ENCODE results near the gene SOHLH1.
"Not testable (repeated sequence)": the region's sequence is repeated elsewhere in the genome, so short reads cannot be mapped to it uniquely, and the experiment has no call there.

Gene SOHLH1

DNA sequence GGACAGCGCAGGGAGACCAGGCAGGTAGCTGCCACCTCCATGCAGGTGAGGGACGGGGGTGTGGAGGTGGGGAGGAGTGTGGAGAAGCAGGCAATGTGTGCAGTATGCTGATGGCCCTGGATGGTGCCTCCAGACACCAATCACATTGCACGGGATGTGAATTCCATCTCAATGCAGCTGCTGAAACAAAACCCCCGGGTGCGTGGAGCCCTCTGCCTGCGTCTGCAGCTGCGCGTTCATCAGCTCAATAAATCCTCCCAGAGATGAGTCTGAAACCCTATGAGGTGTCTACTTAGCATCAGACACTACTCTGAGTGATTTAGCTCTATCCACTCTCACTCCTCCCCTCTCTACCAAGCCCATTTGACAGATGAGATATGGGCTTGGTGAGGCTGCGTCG lies 10.3 kb downstream of the SOHLH1 start:
- Mint-ChIP-seq H3K27ac (no peak overlapping the region), H3K27me3 (peaks cover 1% of the 10 kb centered on the region), H3K36me3 (ENCODE audit: low read depth) (no peaks in the 10 kb centered on the region), H3K4me3 (no peak overlapping the region), H3K9me3 (no peaks in the 10 kb centered on the region), H3K4me1 (ENCODE audit: low read depth) (no peaks in the 10 kb centered on the region)
- intact Hi-C loops (cut with micrococcal nuclease), result no loop called here

DNA sequence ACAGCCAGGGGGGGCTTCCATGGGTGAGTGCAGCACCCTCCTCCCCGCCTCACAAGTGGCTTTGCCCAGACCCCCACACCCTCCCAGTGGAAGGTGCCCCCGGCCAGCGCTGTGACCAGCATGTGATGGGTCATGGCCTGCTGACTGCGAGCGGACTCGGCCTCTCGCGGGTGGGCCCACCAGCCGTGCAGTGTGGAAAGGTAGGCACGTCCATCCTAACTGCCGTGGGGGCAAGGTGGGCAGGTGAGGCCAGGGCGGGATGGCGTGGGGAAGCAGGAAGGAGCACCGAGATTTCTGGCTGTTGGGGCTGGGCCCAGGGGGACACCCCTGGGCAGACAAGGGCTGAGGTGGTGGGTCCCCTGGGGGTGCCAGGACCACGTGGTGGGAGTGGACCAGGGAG lies 12.1 kb downstream of the SOHLH1 start:
- Mint-ChIP-seq H3K27me3 (peaks cover 3% of the 10 kb centered on the region), H3K4me3 (no peak overlapping the region), H3K36me3 (ENCODE audit: low read depth) (no peaks in the 10 kb centered on the region), H3K27ac (no peak overlapping the region), H3K9me3 (no peaks in the 10 kb centered on the region), H3K4me1 (ENCODE audit: low read depth) (no peaks in the 10 kb centered on the region)
- intact Hi-C loops (cut with micrococcal nuclease), result no loop called here

DNA sequence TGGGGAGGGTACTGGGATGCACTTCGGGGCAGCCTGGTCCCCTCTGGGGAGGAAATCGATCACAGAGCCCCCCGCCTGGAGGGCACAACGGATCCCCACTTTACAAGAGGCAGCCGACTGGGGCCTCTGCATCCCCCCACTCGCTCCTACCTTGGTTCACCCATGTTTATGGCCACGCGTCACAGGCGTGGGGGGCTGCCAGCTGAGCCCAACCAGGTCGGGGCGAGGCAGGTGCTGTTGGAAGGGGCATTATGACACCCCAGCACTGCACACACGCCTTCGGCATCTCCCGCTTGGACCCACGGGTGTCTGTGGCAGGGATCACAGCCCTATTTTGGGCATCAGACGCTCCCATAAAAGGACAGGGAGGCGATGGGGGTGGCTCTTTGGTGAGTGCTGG lies 14.6 kb downstream of the SOHLH1 start:
- H3K9me3 Mint-ChIP-seq, result no peaks in the 10 kb centered on the region
- intact Hi-C loops (cut with micrococcal nuclease), result no loop called here
- H3K27ac Mint-ChIP-seq, result no peak overlapping the region
- peaks cover 5% of the 10 kb centered on the region for H3K27me3 Mint-ChIP-seq
- no peaks in the 10 kb centered on the region for H3K36me3 Mint-ChIP-seq (ENCODE audit: low read depth)
- H3K4me1 Mint-ChIP-seq (ENCODE audit: low read depth), result no peaks in the 10 kb centered on the region
- H3K4me3 Mint-ChIP-seq, result no peak overlapping the region

DNA sequence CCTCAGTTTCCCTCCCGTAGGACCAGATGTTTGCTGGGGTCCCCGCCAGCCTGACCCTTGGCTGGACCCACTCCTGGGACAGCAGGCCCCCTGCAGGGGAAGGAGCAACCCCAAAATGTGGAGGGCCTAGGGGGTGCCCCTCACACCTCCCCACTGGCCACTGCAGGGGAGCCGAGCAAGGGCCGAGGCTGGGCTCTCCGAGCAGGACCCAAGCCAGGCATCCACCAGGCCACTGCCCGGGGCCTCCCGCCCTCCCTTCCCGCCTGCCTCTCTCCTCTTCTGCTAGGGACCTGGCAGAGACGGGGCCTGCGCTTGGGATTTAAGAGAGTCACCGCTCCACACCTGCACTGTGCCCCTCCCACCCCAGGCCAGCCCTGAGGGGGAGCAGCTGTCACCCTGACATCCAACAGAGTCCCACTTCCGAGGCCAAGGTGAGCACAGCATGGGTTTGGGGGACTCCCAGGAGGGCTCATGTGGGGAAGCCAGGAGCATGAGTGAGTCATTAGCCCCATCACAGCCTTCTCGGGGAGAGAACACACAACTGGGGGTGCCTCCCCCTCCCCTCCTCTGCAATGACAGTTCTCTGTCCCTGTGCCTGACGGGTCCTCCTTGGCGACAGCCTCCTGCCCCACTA lies 15.8 kb downstream of the SOHLH1 start:
- intact Hi-C loops (cut with micrococcal nuclease), result no loop called here
- no peak overlapping the region for H3K27ac Mint-ChIP-seq
- no peaks in the 10 kb centered on the region for H3K36me3 Mint-ChIP-seq (ENCODE audit: low read depth)
- H3K9me3 Mint-ChIP-seq, result no peaks in the 10 kb centered on the region
- H3K4me1 Mint-ChIP-seq (ENCODE audit: low read depth), result no peaks in the 10 kb centered on the region
- H3K27me3 Mint-ChIP-seq, result peaks cover 5% of the 10 kb centered on the region
- H3K4me3 Mint-ChIP-seq, result no peak overlapping the region

DNA sequence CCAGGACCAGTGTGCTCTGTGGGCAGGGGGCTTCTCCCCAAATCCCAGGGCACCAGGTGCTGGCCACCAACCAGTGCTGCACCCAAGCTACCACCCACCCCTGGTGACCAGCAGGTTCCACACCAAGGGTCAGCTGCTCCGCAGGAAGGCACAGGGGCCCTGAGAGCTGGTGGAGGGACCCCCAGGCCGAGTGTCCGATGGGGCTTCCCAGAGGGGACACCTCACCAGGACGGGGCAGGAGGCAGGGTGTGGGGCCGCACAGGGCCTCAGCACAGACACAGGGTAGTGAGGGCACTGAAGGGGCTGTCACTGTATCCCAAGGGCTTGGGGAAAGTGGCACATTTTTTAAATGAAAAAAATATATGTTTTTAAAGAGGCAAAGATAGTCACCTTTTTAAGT lies 18.1 kb downstream of the SOHLH1 start:
- H3K36me3 Mint-ChIP-seq (ENCODE audit: low read depth), result no peaks in the 10 kb centered on the region
- no peak overlapping the region for H3K4me3 Mint-ChIP-seq
- H3K4me1 Mint-ChIP-seq (ENCODE audit: low read depth), result no peaks in the 10 kb centered on the region
- no peaks in the 10 kb centered on the region for H3K9me3 Mint-ChIP-seq
- intact Hi-C loops (cut with micrococcal nuclease), result no loop called here
- peaks cover 4% of the 10 kb centered on the region for H3K27me3 Mint-ChIP-seq
- H3K27ac Mint-ChIP-seq, result no peak overlapping the region

DNA sequence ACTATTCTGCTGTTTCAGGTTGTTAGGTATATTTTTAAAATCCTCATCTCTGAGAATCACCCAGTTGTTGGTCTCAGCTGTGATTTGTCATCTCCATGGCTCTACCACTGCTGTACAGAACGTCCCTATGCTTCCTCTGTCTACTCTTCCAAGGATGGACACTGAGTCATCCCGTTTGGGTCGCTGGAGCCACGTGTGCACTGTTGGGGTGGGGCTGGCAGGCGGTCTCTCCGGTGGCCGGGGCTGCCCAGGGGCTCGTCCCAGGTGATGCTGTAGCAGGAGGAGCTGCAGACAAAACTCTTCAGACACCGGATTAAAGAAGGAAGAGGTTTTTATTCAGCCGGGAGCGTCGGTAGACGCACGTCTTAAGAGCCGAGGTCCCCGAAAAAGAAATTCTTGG lies 19.2 kb downstream of the SOHLH1 start:
- peaks cover 5% of the 10 kb centered on the region for H3K27me3 Mint-ChIP-seq
- H3K36me3 Mint-ChIP-seq (ENCODE audit: low read depth), result no peaks in the 10 kb centered on the region
- no peaks in the 10 kb centered on the region for H3K4me1 Mint-ChIP-seq (ENCODE audit: low read depth)
- H3K27ac Mint-ChIP-seq, result no peak overlapping the region
- no peaks in the 10 kb centered on the region for H3K9me3 Mint-ChIP-seq
- intact Hi-C loops (cut with micrococcal nuclease), result no loop called here
- no peak overlapping the region for H3K4me3 Mint-ChIP-seq

DNA sequence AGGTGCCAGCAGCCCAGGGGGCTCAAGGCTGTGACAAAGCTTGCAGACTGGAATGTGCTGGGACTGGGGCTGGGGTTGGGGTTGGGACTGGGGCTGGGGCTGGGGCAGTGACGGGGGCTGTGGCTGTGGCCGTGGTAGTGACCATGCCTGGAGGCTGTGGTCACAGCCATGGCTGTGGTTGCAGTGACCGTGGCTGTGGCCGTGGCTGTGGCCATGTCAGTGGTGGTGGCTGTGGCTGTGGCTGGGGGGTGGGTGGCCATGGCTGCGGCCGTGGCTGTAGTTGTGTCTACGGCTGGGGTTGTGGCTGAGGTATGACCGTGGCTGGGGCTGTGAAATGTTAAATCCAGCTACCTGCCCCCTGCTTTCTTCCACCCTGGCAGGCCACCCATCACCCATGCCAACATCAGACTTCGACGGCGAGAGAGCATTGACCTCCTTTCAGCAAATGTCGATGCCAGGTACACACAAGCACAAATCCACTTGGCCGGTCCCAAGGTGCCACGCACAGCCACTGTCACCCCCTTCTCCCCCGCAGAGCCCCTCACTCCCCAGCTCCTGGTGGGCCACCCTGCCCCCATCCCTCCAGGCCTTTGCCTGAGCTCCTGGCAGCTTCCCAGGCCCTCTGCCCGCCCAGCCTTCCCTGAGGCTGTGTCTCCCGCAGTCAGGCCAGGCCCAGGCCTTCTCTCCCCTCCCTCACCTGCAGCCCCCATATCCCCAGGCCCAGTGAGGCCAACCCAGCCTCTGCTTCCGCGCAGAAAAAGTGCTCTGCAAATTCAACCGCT lies 20.9 kb downstream of the SOHLH1 start:
- intact Hi-C loops (cut with micrococcal nuclease), result no loop called here
- Mint-ChIP-seq H3K4me3 (no peak overlapping the region), H3K36me3 (ENCODE audit: low read depth) (no peaks in the 10 kb centered on the region), H3K9me3 (no peaks in the 10 kb centered on the region), H3K27ac (no peak overlapping the region), H3K27me3 (peaks cover 5% of the 10 kb centered on the region), H3K4me1 (ENCODE audit: low read depth) (no peaks in the 10 kb centered on the region)

DNA sequence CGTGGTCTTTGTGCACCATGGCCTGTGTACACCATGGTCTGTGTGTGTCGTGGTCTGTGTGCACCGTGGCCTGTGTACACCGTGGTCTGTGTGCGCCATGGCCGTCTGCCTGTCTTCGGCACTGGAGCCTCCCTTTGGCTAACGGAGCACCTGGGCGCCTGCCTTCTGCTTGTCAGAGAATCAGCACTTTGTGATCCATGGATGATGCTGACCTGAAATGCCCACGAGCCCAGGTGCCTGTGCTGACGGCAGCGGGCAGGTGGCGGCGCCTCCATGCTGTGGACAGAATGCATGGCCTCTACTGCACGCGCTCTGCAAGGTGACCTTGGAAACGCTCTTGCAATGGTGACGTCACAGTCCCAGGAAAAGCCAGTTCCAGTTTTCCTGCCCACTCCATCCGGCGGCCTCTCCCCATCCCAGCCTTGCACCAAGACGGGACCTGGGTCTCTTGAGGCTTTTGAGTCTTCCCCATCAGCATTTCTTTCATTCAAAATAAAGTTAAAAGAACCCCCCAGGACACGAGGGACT lies 21.6 kb downstream of the SOHLH1 start:
- Mint-ChIP-seq H3K36me3 (ENCODE audit: low read depth) (no peaks in the 10 kb centered on the region), H3K27ac (no peak overlapping the region), H3K4me3 (no peak overlapping the region), H3K9me3 (no peaks in the 10 kb centered on the region), H3K27me3 (peaks cover 5% of the 10 kb centered on the region), H3K4me1 (ENCODE audit: low read depth) (no peaks in the 10 kb centered on the region)
- intact Hi-C loops (cut with micrococcal nuclease), result no loop called here

DNA sequence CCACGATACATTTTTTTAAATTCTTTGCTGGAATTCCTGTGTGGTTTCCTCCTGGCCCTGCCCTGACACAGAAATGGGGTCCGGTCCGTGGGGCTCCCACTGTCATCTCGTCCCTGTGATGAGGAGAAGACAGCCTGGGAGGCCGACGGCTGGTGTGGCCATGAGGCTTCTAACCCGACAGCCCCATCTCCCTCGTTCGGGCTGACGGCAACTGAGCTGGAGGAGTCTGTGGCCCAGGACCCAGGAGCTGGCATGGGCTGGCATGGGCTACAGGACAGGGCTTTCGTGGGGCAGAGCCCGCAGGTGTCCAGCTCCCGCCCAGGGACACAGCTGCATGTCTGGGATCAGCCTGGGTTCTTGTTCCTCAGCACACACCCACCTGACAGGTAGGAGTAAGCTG lies 22.4 kb downstream of the SOHLH1 start:
- Mint-ChIP-seq H3K4me1 (ENCODE audit: low read depth) (no peaks in the 10 kb centered on the region), H3K4me3 (no peak overlapping the region), H3K36me3 (ENCODE audit: low read depth) (no peaks in the 10 kb centered on the region), H3K27ac (no peak overlapping the region), H3K27me3 (peaks cover 5% of the 10 kb centered on the region), H3K9me3 (no peaks in the 10 kb centered on the region)
- intact Hi-C loops (cut with micrococcal nuclease), result no loop called here

DNA sequence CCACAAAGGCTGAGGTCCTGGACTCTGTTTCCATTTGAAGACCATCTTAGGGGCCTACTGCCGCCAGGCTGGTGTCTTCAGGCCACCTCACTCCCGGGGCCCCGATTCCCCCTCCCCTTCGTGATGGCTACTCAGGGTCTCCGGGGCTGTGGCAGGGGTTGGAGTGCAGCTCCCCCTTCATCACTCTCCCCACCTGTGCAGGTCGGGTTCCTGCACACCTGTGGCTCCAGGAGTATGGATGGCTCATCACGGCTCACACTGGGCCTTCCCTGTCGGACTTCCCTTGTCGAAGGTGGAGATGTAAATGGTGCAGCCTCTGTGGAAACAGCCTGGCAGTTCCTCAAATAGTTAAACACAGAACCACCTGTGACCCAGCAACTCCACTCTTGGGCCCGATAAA lies 24.3 kb downstream of the SOHLH1 start:
- H3K4me3 Mint-ChIP-seq, result no peak overlapping the region
- H3K36me3 Mint-ChIP-seq (ENCODE audit: low read depth), result no peaks in the 10 kb centered on the region
- intact Hi-C loops (cut with micrococcal nuclease), result no loop called here
- H3K27me3 Mint-ChIP-seq, result peaks cover 3% of the 10 kb centered on the region
- no peak overlapping the region for H3K27ac Mint-ChIP-seq
- no peaks in the 10 kb centered on the region for H3K9me3 Mint-ChIP-seq
- H3K4me1 Mint-ChIP-seq (ENCODE audit: low read depth), result no peaks in the 10 kb centered on the region

DNA sequence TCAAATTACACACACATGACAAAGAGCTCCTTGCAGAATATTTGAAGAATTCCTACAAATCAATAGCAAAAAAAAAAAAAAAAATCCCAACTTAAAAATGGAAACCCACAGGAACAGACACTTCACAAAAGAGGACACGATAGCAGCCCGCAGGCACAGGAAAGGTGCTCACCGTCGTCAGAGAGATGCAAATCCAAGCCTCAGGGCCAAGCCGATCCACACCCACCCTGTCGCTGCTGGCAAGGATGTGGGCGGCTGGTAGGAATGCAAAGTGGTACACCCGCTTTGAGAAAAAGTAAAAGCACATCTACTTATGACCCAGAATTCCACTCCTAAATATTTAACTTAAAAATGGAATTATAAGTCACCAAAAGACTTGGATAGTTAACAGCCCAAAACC lies 25.3 kb downstream of the SOHLH1 start:
- H3K27me3 Mint-ChIP-seq, result peaks cover 3% of the 10 kb centered on the region
- no peaks in the 10 kb centered on the region for H3K36me3 Mint-ChIP-seq (ENCODE audit: low read depth)
- H3K9me3 Mint-ChIP-seq, result no peaks in the 10 kb centered on the region
- H3K27ac Mint-ChIP-seq, result no peak overlapping the region
- no peak overlapping the region for H3K4me3 Mint-ChIP-seq
- H3K4me1 Mint-ChIP-seq (ENCODE audit: low read depth), result no peaks in the 10 kb centered on the region
- intact Hi-C loops (cut with micrococcal nuclease), result no loop called here

DNA sequence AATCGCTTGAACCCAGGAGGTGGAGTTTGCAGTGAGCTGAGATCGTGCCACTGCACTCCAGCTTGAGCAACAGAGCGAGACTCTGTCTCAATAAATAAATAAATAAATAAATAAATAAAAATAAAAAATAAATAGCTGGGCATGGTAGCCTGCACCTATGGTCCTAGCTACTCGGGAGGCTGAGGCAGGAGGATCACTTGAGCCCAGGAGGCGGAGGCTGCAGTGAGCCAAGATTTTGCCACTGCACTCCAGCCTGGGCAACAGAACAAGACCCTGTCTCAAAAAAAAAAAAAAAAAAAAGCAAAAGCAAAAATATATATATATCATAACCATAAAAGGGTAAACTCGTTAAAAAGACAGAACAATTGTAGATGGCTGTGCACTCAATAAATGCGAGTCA lies 26.5 kb downstream of the SOHLH1 start:
- H3K9me3 Mint-ChIP-seq; H3K27me3 Mint-ChIP-seq; H3K27ac Mint-ChIP-seq; H3K36me3 Mint-ChIP-seq (ENCODE audit: low read depth); intact Hi-C loops (cut with micrococcal nuclease); H3K4me1 Mint-ChIP-seq (ENCODE audit: low read depth); H3K4me3 Mint-ChIP-seq: not testable (repeated sequence)

DNA sequence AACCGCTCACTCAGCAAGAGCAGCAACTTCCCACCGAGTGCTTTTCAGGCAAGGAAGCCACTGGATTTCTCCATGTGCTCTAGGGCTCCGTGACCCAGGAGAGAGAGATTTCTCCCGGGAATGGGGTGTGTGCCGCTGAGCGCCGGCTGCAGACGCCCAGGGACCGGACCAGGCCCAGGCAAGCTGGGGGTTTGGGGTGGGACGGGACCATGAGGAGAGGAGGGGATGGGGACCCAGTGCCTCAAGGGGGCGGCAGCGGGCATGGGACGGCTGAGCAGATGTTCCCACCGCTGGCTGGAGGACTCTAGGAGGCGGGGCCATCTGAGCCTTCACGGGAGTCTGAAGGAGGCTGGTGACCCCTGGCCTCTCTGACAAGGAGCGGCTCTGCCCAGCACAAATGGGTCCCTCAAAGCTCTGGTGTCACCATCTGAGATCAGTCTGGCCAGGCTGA lies 27.7 kb downstream of the SOHLH1 start:
- peaks cover 3% of the 10 kb centered on the region for H3K27me3 Mint-ChIP-seq
- no peaks in the 10 kb centered on the region for H3K9me3 Mint-ChIP-seq
- intact Hi-C loops (cut with micrococcal nuclease), result no loop called here
- H3K4me1 Mint-ChIP-seq (ENCODE audit: low read depth), result no peaks in the 10 kb centered on the region
- no peak overlapping the region for H3K27ac Mint-ChIP-seq
- H3K4me3 Mint-ChIP-seq, result no peak overlapping the region
- H3K36me3 Mint-ChIP-seq (ENCODE audit: low read depth), result no peaks in the 10 kb centered on the region

DNA sequence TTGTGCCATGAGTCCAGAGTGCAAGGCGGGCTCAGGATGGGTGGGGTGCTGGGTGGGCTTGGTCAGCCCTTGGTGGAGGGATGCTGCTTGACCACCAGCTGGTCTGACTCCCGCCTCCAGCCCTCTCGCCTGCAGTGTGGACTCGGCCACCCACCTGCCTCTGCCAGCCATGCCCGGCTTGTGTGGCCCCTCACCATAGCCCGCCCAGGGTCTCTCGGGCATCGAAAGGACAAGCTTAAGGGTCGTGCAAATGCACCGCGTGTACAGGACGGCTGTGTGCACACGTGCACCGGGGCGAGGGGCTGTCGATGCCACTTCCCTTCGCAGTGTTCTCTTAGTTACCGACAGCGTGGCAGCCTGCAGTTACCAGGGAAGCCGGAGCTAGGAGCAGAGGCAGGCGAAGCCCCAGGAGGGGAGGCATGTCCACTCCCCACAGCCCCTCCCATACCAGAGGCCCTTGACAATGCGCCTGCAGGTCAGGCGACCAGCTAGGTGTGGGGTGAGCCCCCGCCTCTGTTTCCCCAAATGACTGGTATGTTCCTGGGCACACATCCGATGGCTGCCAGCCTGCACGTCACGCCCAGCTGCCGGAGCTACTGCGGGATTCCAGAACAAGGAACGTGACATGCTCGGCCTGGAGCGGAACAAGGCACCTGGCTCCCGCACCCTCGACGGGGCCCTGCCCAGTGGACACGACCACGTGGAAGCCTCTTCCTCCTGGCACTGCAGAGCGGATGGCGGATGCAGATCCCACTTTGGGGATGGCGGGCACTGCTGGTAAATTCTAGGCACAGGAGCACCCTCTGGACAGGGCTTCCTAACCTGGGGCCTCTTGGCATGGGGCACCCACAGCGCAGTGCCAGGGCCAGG lies 28.3 kb downstream of the SOHLH1 start:
- Mint-ChIP-seq H3K4me3 (no peak overlapping the region), H3K27me3 (peaks cover 3% of the 10 kb centered on the region), H3K9me3 (no peaks in the 10 kb centered on the region), H3K27ac (no peak overlapping the region), H3K36me3 (ENCODE audit: low read depth) (no peaks in the 10 kb centered on the region), H3K4me1 (ENCODE audit: low read depth) (no peaks in the 10 kb centered on the region)
- intact Hi-C loops (cut with micrococcal nuclease), result no loop called here
